Measurements from ENCODE around the gene RNF183.

Gene RNF183

DNA sequence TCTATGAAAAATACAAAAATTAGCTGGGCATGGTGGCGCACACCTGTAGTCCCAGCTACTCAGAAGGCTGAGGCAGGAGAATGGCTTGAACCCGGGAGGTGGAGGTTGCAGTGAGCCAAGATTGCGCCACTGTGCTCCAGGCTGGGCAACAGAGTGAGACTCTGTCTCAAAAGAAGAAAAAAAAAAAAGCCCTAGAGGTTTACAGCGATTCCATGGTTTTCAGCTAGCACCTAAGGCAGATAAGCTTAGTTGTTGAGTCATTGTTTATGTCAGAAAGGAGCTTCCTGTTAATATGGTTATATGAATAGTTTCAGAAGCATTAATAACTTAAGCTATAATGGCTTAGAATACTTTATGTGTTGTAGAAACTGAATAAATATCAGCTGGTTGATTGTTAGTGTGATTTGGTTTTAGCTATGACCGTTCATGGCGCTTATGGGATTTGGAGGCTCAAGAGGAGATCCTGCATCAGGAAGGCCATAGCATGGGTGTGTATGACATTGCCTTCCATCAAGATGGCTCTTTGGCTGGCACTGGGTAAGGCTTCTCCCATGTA, 13.0 kb downstream of the RNF183 start:
- TF ChIP-seq CTCF (IDR thresholded peaks at IDR 0.05; ENCODE audit: extremely low read depth, insufficient read depth, missing control alignments) = no peak
- DNase-seq (ENCODE audit: low spot score) = no peak
- in situ Hi-C loops (cut with MboI; ENCODE audit: low pct_unique_long_range_greater_than_20kb, low sequenced_read_pairs, unreplicated experiment) = no loop called here

GRCh38 chr9:113289091-113289490, 14.1 kb downstream of the RNF183 start:
- TF ChIP-seq CTCF (IDR thresholded peaks at IDR 0.05; ENCODE audit: extremely low read depth, insufficient read depth, missing control alignments) = no peak
- in situ Hi-C loops (cut with MboI; ENCODE audit: low pct_unique_long_range_greater_than_20kb, low sequenced_read_pairs, unreplicated experiment) = no loop called here
- no peak for DNase-seq (ENCODE audit: low spot score)

DNA sequence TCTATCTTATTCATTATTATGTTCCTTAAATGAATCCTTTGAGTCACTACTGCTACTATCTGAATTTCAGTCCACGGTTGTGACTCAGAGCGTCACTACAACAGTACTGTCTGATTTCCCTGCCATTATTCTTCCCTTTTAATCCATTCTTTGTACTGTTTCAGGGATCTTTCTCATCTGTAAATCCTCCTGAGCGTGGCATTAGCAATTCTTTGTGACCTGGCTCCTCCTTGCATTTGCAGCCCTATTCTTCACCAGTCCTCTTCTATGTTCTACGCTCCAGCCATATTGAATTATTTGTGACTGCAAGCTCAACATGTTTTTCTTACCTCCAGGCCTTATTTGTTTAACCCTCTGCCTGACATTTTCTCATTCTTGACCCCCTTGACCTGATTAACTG, 21.8 kb downstream of the RNF183 start:
- no peak for TF ChIP-seq CTCF (IDR thresholded peaks at IDR 0.05; ENCODE audit: extremely low read depth, insufficient read depth, missing control alignments)
- in situ Hi-C loops (cut with MboI; ENCODE audit: low pct_unique_long_range_greater_than_20kb, low sequenced_read_pairs, unreplicated experiment) = no loop called here
- DNase-seq (ENCODE audit: low spot score) = no peak

DNA sequence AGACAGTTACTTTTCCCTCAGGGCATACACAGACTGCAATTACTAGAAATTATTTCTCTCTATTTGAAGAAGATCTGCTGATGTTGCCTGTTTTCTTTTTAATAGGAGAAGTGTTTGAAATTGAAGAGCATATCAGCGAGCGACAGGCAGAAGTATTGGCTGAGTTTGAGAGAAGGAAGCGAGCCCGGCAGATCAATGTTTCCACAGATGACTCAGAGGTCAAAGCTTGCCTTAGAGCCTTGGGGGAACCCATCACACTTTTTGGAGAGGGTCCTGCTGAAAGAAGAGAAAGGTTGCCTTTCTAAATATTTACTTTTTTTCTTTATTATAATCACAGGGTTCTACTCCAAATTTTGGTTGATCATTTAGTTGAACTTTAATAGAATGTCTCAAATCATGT, 24.3 kb downstream of the RNF183 start:
- no peak for TF ChIP-seq CTCF (IDR thresholded peaks at IDR 0.05; ENCODE audit: extremely low read depth, insufficient read depth, missing control alignments)
- in situ Hi-C loops (cut with MboI; ENCODE audit: low pct_unique_long_range_greater_than_20kb, low sequenced_read_pairs, unreplicated experiment) = no loop called here

DNA sequence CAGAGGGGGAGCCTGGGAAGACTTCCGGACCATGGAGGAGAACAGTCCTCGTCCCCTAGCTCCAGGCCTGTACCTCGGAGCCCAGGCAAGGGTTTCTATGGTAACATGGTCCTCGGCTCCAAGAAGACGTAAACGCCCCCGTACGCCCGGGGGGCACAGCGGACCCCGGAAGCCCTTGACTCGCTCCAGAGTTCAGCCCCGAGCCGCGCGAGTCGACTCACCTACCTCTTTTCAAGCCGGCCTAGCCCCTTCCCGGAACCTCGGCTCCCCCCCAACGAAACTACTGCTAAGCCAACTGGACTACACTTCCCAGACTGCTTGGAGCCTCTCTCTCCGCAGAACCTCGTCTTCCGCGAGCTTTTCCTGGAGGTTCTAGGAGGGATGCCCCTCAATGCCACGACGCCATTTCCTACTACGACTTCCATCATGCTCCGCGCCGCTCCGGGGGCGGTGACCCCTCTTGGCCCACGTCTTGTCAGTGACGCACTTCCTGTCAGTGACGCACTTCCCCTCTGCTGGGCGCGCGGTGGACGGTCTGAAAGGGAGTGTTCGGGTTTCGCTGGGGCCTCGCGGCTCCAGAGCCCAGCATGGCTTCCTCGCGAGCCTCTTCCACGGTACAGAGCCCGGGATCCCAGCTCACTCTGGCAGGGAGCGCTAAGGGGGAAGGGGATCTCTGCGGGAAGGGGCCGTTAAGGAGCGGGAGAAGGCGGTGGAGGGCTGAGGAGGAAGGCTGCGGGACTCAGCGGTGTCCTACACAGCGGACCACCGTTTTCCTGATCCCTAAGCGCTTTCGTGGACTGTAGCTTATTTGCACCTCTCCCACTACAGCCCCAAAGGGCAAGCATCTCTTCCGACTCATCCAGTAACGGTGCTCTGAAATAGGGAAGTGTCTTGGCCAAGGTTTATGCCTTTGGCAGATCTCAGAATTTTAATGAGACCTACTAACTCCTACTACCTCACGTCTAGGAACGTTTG, 27.7 kb downstream of the RNF183 start, which contains the start of the genes CDC26 and PRPF4:
TSS of gene CDC26 (minus strand) at position 416 of the 975 bp plus-strand sequence. CDS start 3,065 bp downstream, outside the sequence.
TSS of gene PRPF4 (plus strand) at position 502 of the 975 bp plus-strand sequence. CDS start at position 588, 86 bp downstream.
- no peak for TF ChIP-seq CTCF (IDR thresholded peaks at IDR 0.05; ENCODE audit: extremely low read depth, insufficient read depth, missing control alignments)
- in situ Hi-C loops (cut with MboI; ENCODE audit: low pct_unique_long_range_greater_than_20kb, low sequenced_read_pairs, unreplicated experiment) = no loop called here
- peak; percentile 93 for DNase-seq (ENCODE audit: low spot score)

More for the DNA sequence above, 24.3 kb downstream of the RNF183 start:
- DNase-seq (ENCODE audit: low spot score) = no peak

DNA sequence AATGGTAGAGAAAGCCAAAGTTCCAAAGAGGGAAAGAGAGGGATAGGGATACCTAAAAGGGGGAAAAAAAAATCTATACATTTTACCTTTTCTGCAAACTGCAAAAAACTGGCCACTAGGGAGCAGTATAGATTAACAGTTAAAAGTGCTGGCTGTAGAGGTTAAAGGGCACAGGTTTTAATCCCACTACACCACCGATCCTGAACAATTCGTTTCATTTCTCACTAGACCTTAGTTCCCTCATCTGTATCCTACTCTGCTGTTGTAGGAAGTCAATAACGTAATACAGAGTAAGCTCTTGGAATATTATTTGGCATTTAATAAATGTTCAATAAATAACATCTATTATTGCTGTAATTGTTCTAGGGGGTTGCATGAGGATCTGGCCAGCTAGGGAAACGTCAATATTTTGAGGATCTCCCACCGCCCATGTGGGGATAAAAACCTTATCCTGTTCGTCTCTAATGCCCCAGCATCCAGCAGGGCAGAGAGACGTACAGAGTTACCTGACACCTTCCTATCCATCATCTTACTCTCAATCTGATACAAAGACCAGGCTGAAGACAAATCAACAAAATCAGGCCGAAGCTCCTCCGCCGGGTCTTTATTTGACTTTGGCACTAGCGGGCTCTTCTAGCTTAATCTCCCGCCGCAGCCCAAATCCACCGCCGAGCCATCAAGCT, 28.6 kb downstream of the RNF183 start:
- peak; percentile 60 for TF ChIP-seq CTCF (IDR thresholded peaks at IDR 0.05; ENCODE audit: extremely low read depth, insufficient read depth, missing control alignments)
- DNase-seq (ENCODE audit: low spot score) = peak; percentile 59
- in situ Hi-C loops (cut with MboI; ENCODE audit: low pct_unique_long_range_greater_than_20kb, low sequenced_read_pairs, unreplicated experiment) = no loop called here
